K562 (cell line): ENCODE results near the gene SVIP. TPM values are rescaled to one million over a fixed set of nuclear protein-coding genes. Genes with fewer than 3 reads are reported as not detected.

Experiments used
- ATAC-seq: fragments of 200-7000 bp; cut with Tn5 transposase; 3 replicates; pipeline ENCODE4 v1.9.1; 2020; ENCODE audit warnings: moderate library complexity
- BruUV-seq: library from RNA; stranded (reverse); fragments of 400-500 nt; replicated peaks from 2 replicates; lab custom pipeline; 2021; lab: Mats Ljungman, UMichigan
- CTCF ChIA-PET: fragments of 300-600 bp; formaldehyde crosslinking; extraction: SDS; loops from one replicate; lab custom pipeline; 2021; ENCODE audit warnings: low intra/inter-chr PET ratio; lab: Yijun Ruan, JAX
- POLR2A ChIA-PET: fragments of 300-600, 350-650 bp; sonication (Branson Sonifier 250); formaldehyde crosslinking; extraction: SDS; loops from one replicate; lab custom pipeline; 2021; ENCODE audit warnings: antibody characterized with exemption, inconsistent platforms; lab: Yijun Ruan, JAX
- DNase-seq, 4 experiments: peaks; one replicate each; pipeline versions ENCODE4 v3.0.0 to v3.0.0-alpha.2; 2011 to 2018; ENCODE audit warnings: low spot score in 3 of 4, mixed read lengths in 3 of 4; ENCODE audit errors: extremely low read depth in 1 of 4
- FAIRE-seq: peaks from 2 replicates; lab custom pipeline; 2011; peaks lifted over from hg19 to GRCh38; lab: Jason Lieb, UNC
- H2AFZ ChIP-seq: 2 replicates; pipeline ENCODE4 v1.6.0; 2011; ENCODE audit warnings: low read depth, low read length, control low read depth, inconsistent platforms
- H3K27ac ChIP-seq: fragments of 200-600 bp; 3 replicates; pipeline ENCODE4 v1.8.0; 2011; ENCODE audit warnings: low read depth, mild to moderate bottlenecking, control low read depth, inconsistent platforms, low read length, moderate library complexity, mixed read lengths; ENCODE audit errors: extremely low read depth
- H3K27me3 ChIP-seq, 2 experiments: fragments of 300-600 bp in 1 of 2; 2 replicates in 1 of 2; 3 replicates in 1 of 2; pipeline versions ENCODE4 v1.6.0 to v1.8.0; 2011; ENCODE audit warnings: inconsistent platforms in 2 of 2, low read length in 2 of 2, mild to moderate bottlenecking in 1 of 2, mixed read lengths in 1 of 2, moderate library complexity in 1 of 2; ENCODE audit not compliant: control insufficient read depth in 2 of 2, insufficient read depth in 2 of 2
- H3K36me3 ChIP-seq: fragments of 300-600 bp; 3 replicates; pipeline ENCODE4 v1.8.0; 2011; ENCODE audit warnings: mild to moderate bottlenecking, low read length, inconsistent platforms; ENCODE audit not compliant: control insufficient read depth, insufficient read depth
- H3K4me1 ChIP-seq, 2 experiments: fragments of 200-600 bp in 1 of 2; replicated peaks in 1 of 2; 2 replicates in 1 of 2; 3 replicates in 1 of 2; pipeline versions ENCODE4 v1.5.1 to v1.8.0; 2011; ENCODE audit warnings: inconsistent platforms in 2 of 2, low read length in 2 of 2, mild to moderate bottlenecking in 1 of 2, mixed read lengths in 1 of 2, moderate library complexity in 1 of 2; ENCODE audit not compliant: control insufficient read depth in 2 of 2, insufficient read depth in 2 of 2
- H3K4me2 ChIP-seq: 2 replicates; pipeline ENCODE4 v1.6.1; 2011; ENCODE audit warnings: low read length, control low read depth, inconsistent platforms, mixed read lengths; ENCODE audit not compliant: insufficient read depth
- H3K4me3 ChIP-seq: fragments of 200-600 bp; sonication (generic), shearing (Covaris generic); 2 replicates; pipeline ENCODE4 v1.5.1; 2016; ENCODE audit warnings: control low read depth, inconsistent platforms
- H3K79me2 ChIP-seq: fragments of 200-600 bp; 3 replicates; pipeline ENCODE4 v1.8.0; 2011; ENCODE audit warnings: low read length, inconsistent platforms; ENCODE audit not compliant: control insufficient read depth, insufficient read depth
- H3K9ac ChIP-seq, 2 experiments: 2 replicates each; pipeline versions ENCODE4 v1.6.0 to v1.6.1; 2011; ENCODE audit warnings: low read depth in 2 of 2, low read length in 2 of 2, control low read depth in 1 of 2, inconsistent platforms in 1 of 2, mild to moderate bottlenecking in 1 of 2, mixed read lengths in 1 of 2; ENCODE audit not compliant: insufficient read depth in 1 of 2
- H3K9me1 ChIP-seq: one replicate; pipeline ENCODE4 v1.6.0; 2011; ENCODE audit warnings: inconsistent platforms, mild to moderate bottlenecking, low read length, moderate library complexity; ENCODE audit not compliant: control insufficient read depth, insufficient read depth
- H3K9me3 ChIP-seq: replicated peaks from 2 replicates; pipeline ENCODE4 v1.5.1; 2011; ENCODE audit warnings: low read depth, low read length, inconsistent platforms; ENCODE audit not compliant: control insufficient read depth, insufficient read depth
- H4K20me1 ChIP-seq: replicated peaks from 2 replicates; pipeline ENCODE4 v1.6.1; 2011; ENCODE audit warnings: low read length, inconsistent platforms, mixed read lengths; ENCODE audit not compliant: control insufficient read depth, insufficient read depth
- BCLAF1 ChIP-seq, 2 experiments: fragments of 450-650 bp in 1 of 2; IDR thresholded peaks; 2 replicates each; pipeline ENCODE4 v1.6.1; 2011 to 2017; ENCODE audit warnings: low read depth in 2 of 2, antibody characterized with exemption in 1 of 2, borderline replicate concordance in 1 of 2, low read length in 1 of 2, mild to moderate bottlenecking in 1 of 2, mixed read lengths in 1 of 2; ENCODE audit not compliant: control insufficient read depth in 1 of 2
- CBX1 ChIP-seq: sonication (generic); IDR thresholded peaks from 2 replicates; pipeline ENCODE4 v1.6.1; 2016; ENCODE audit warnings: antibody characterized with exemption, low read depth, mild to moderate bottlenecking
- DACH1 ChIP-seq: fragments of 450-650 bp; IDR thresholded peaks from 2 replicates; pipeline ENCODE4 v1.6.1; 2018; ENCODE audit not compliant: partially characterized antibody
- KAT2B ChIP-seq: IDR thresholded peaks from one replicate; pipeline ENCODE4 v1.6.1; 2012; ENCODE audit warnings: low read depth, mild to moderate bottlenecking, control low read depth, inconsistent platforms, low read length, moderate library complexity
- MCM5 ChIP-seq: fragments of 450-650 bp; IDR thresholded peaks from 2 replicates; pipeline ENCODE4 v1.6.1; 2016; ENCODE audit warnings: low read depth
- NEUROD1 ChIP-seq: fragments of 150-350 bp; IDR thresholded peaks from 2 replicates; pipeline ENCODE4 v1.6.1; 2014; ENCODE audit warnings: borderline replicate concordance, low read length, low read depth; ENCODE audit not compliant: partially characterized antibody
- RUNX1 ChIP-seq: sonication (generic); IDR thresholded peaks from 2 replicates; pipeline ENCODE4 v1.6.1; 2016; ENCODE audit warnings: antibody characterized with exemption, low read depth
- XRCC3 ChIP-seq: fragments of 450-650 bp; IDR thresholded peaks from 2 replicates; pipeline ENCODE4 v1.6.1; 2017; ENCODE audit warnings: mild to moderate bottlenecking, moderate library complexity
- ZC3H11A ChIP-seq: IDR thresholded peaks from 2 replicates; pipeline ENCODE4 v1.6.1; 2012; ENCODE audit warnings: low read depth, low read length, improper control_type of control experiment
- ZNF124 ChIP-seq: sonication (generic); formaldehyde crosslinking; IDR thresholded peaks from 2 replicates; pipeline ENCODE4 v1.8.1; 2022; ENCODE audit warnings: missing genetic modification reagents
- ZNF184 ChIP-seq: sonication (generic); formaldehyde crosslinking; IDR thresholded peaks from 2 replicates; pipeline ENCODE4 v1.5.0; 2020; ENCODE audit warnings: missing genetic modification reagents
- ZNF780A ChIP-seq: fragments of 250-450 bp; sonication (Bioruptor Pico); IDR thresholded peaks from 2 replicates; pipeline ENCODE4 v1.5.0; 2021; ENCODE audit warnings: mild to moderate bottlenecking
- WGBS: fragments of 100-300 bp; shearing (Covaris generic); methylation state at CpG from one replicate; pipeline ENCODE4 v1.1.6; 2016; ENCODE audit warnings: low coverage, mixed read lengths; ENCODE audit not compliant: insufficient coverage; ENCODE audit errors: missing lambda C conversion rate; 5-methylcytosine and 5-hydroxymethylcytosine counted together
- in situ Hi-C: fragments of 300-500 bp; cut with MboI; formaldehyde crosslinking; loops from 4 replicates; pipeline ENCODE4 v1.15.0; 2018; ENCODE audit warnings: inconsistent platforms, mixed read lengths
- intact Hi-C: fragments of 100-400 bp; cut with micrococcal nuclease; formaldehyde crosslinking; loops from 2 replicates; pipeline ENCODE4 v1.14.2; 2022
- polyA plus RNA-seq, 8 experiments: library from polyadenylated mRNA; depleted of rRNA in 4 of 8; stranded (reverse) in 5 of 8; unstranded in 3 of 8; fragments of >200 nt; fragmentation: Nextera tagmentation in 2 of 8; fragmentation: Illumina TruSeq in 1 of 8; extraction: Ambion mirVana in 2 of 8; extraction: Trizol in 1 of 8; gene quantifications; 2 replicates each; pipeline versions ENCODE4 v1.2.1 to v1.2.3, GENCODE V29; 2011 to 2014; ENCODE audit warnings: inconsistent platforms in 1 of 8, missing spikeins in 1 of 8
- total RNA-seq, 7 experiments: library from RNA; depleted of rRNA in 6 of 7; stranded (reverse); fragments of >200 nt in 6 of 7; fragmentation: Illumina TruSeq in 2 of 7; extraction: Trizol in 2 of 7; gene quantifications; 2 replicates each; pipeline versions ENCODE4 v1.2.1 to v1.2.3, GENCODE V29; 2011 to 2021; ENCODE audit warnings: low replicate concordance in 1 of 7
- TF ChIP-seq, protein P1 (sequence below): fragments of 450-650 bp; IDR thresholded peaks from 2 replicates; pipeline ENCODE4 v1.7.1; 2018; ENCODE audit warnings: mild to moderate bottlenecking, low read depth; ENCODE audit not compliant: partially characterized antibody
- TF ChIP-seq, protein P2 (sequence below): fragments of 250-450 bp; sonication (Bioruptor Pico); IDR thresholded peaks from 2 replicates; pipeline ENCODE4 v1.4.0; 2020; ENCODE audit warnings: mild to moderate bottlenecking, moderate library complexity

SVIP gene
- total and polyA plus RNA-seq, 9 of the 15 experiments (the other 6 are each of a cell fraction or from before 2014, with no cell fraction given) = 17.9 to 62.5 (median 47.5) TPM

DNA sequence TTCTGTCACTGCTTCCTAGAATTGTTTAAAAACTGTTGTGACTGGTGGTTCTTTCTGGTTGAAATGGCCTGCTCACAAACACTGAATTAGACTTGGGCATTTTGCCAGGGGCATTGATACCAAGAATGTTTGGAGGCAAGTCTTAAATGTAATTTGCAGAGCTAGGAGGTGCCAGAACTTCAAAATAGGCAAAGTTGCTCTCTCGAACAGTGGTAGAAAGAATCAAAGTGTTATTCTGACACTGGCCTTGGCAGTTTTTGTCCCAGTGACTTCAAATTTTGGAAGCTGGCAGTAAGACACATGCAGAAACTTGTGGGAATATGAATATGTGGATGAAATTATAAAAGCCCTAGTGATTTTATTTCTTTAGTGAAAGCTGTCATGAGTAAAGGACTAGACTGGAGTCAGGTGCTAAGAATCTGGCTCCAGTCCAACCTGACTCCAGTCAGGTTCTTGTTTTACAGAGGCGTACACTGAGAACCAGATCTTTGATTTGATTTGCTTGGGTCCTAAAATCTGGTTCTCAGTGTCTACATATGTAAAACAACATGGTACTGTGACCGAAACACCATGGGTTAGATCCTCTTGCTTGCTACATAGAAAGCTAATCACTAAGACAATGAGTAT, 20.9 kb downstream of the SVIP start:
- Histone ChIP-seq H4K20me1 (no peaks in the 10 kb centered on the region), H3K4me3 (no peak overlapping the region), H3K9ac (no peak overlapping the region), H3K4me1 (no peaks in the 10 kb centered on the region), H3K27me3 (no peaks in the 10 kb centered on the region), H3K27ac (no peak overlapping the region), H3K9me1 (no peaks in the 10 kb centered on the region), H3K79me2 (no peaks in the 10 kb centered on the region), H3K36me3 (no peaks in the 10 kb centered on the region), H2AFZ (no peak overlapping the region), H3K9me3 (no peaks in the 10 kb centered on the region), H3K4me2 (no peak overlapping the region)
- BruUV-seq = no TSS peak
- DNase-seq = no peak
- ATAC-seq = no peak
- FAIRE-seq = no peak
- CTCF ChIA-PET = no interaction called here
- POLR2A ChIA-PET = no interaction called here
- intact Hi-C loops (no loop called here), in situ Hi-C loops (no loop called here)
- 57% methylated on average over 3 of the region's 3 CpGs for WGBS
- no peak for TF ChIP-seq ZNF780A (CRISPR knock-in tag)
- TF ChIP-seq, protein P1, sequence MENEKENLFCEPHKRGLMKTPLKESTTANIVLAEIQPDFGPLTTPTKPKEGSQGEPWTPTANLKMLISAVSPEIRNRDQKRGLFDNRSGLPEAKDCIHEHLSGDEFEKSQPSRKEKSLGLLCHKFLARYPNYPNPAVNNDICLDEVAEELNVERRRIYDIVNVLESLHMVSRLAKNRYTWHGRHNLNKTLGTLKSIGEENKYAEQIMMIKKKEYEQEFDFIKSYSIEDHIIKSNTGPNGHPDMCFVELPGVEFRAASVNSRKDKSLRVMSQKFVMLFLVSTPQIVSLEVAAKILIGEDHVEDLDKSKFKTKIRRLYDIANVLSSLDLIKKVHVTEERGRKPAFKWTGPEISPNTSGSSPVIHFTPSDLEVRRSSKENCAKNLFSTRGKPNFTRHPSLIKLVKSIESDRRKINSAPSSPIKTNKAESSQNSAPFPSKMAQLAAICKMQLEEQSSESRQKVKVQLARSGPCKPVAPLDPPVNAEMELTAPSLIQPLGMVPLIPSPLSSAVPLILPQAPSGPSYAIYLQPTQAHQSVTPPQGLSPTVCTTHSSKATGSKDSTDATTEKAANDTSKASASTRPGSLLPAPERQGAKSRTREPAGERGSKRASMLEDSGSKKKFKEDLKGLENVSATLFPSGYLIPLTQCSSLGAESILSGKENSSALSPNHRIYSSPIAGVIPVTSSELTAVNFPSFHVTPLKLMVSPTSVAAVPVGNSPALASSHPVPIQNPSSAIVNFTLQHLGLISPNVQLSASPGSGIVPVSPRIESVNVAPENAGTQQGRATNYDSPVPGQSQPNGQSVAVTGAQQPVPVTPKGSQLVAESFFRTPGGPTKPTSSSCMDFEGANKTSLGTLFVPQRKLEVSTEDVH = no peak
- no peak for TF ChIP-seq BCLAF1 (IDR thresholded peaks at IDR 0.05; ENCODE audit: borderline replicate concordance in 1 of 2, control insufficient read depth in 1 of 2, low read depth in 2 of 2, low read length in 1 of 2)
- no peak for TF ChIP-seq XRCC3
- no peak for TF ChIP-seq CBX1
- no peak for TF ChIP-seq ZNF184
- TF ChIP-seq NEUROD1 = no peak
- TF ChIP-seq DACH1 = no peak
- no peak for TF ChIP-seq RUNX1
- TF ChIP-seq MCM5 = no peak
- TF ChIP-seq ZC3H11A = no peak
- no peak for TF ChIP-seq ZNF124 (CRISPR knock-in tag)
- TF ChIP-seq, protein P2, sequence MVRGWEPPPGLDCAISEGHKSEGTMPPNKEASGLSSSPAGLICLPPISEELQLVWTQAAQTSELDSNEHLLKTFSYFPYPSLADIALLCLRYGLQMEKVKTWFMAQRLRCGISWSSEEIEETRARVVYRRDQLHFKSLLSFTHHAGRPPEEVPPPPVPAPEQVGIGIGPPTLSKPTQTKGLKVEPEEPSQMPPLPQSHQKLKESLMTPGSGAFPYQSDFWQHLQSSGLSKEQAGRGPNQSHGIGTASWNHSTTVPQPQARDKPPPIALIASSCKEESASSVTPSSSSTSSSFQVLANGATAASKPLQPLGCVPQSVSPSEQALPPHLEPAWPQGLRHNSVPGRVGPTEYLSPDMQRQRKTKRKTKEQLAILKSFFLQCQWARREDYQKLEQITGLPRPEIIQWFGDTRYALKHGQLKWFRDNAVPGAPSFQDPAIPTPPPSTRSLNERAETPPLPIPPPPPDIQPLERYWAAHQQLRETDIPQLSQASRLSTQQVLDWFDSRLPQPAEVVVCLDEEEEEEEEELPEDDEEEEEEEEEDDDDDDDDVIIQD (CRISPR knock-in tag) = no peak
- TF ChIP-seq KAT2B = no peak
